ENCODE results near the gene CTPS2. TPM values are rescaled to one million over a fixed set of nuclear protein-coding genes. Genes with fewer than 3 reads are reported as not detected.

CTPS2 gene
- total RNA-seq, 1 donor from 2014 or later: 15.5 TPM

GRCh38 chrX:16573781-16574180 lies 138.7 kb downstream of the CTPS2 start:
- DNase-seq (ENCODE audit: extremely low read depth, low read depth, low spot score): no peak

DNA sequence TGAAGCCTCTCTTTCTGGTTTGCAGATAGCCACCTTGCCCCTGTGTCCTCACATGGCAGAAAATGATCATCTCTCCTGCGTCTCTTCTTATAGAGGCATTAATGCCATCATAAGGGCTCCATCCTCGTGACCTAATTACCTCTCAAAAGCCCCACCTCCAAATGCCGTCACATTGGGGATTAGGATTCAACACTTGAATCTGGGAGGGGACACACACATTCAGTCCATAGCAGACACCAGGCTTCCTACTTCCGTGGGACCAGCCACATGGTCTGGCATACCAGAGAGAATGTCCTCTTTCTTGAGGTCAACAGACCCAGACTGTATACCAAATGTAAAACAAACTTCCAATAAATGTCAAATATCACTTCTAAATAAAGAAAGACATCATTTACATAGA lies 144.8 kb downstream of the CTPS2 start:
- DNase-seq (ENCODE audit: extremely low read depth, low read depth, low spot score): no peak

DNA sequence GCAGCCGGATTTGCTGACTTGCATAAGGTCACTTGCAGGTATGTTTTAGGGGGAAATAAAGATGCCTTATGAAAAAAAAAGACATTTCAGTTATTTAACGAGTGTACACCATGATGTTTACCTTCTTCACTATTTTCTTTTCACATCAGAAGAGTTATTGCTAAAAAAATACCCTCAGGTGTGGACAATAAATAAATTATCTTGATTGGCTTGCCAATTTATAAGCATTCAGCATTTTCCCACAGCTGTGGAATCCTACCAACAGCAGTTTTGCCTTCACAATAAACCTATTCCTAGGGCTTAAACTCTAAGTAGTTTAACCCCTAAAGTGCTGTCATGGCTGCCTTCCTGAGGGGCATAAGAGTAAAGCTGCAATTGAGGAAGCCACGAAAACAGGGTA lies 145.9 kb downstream of the CTPS2 start:
- DNase-seq (ENCODE audit: extremely low read depth, low read depth, low spot score): no peak

GRCh38 chrX:16560173-16560572 lies 152.3 kb downstream of the CTPS2 start:
- DNase-seq (ENCODE audit: extremely low read depth, low read depth, low spot score): no peak

- DNase-seq (ENCODE audit: extremely low read depth, low read depth, low spot score): no peak
These were observed 153.3 kb downstream of the CTPS2 start for GRCh38 chrX:16559206-16559619.

- no peak for DNase-seq (ENCODE audit: extremely low read depth, low read depth, low spot score)
These were observed 154.0 kb downstream of the CTPS2 start for GRCh38 chrX:16558489-16558888.

DNA sequence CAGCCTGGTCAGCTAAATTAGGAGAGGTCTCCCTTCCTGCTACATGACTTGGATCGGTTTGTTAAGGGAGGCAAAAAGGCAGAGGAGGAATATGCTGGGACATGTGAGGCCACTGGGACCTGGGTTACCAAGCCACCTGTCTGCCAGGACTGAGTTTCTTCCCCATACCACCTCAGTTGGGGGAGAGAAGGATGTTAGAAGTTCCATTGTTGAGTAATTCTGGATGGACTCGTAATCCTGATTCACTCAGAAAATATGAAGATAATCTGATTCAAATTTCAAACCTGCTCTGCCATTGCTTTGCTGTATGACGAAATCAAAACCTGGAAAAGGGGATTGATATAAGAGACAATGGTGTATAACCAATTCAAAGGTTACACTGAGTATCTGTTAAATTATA lies 159.9 kb downstream of the CTPS2 start:
- no peak for DNase-seq (ENCODE audit: extremely low read depth, low read depth, low spot score)

DNA sequence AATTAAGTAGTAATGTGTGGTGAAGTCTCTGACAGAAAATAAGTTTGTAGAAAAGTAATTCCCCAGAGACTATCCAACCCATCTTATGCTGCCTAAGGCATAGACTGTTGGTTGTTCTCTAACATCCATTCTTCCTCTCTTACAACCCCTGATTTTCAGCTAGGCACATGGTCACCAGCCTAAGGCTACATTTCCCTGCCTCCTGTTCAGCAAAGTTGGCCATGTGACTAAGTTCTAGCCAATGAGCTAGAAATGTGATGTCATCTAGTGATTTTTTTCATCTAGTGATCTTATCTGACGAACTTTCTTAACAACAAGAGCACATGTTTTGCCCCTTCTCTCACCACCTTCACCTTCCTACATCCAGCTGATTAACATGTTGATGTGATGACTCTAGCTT lies 164.8 kb downstream of the CTPS2 start:
- no peak for DNase-seq (ENCODE audit: extremely low read depth, low read depth, low spot score)

DNA sequence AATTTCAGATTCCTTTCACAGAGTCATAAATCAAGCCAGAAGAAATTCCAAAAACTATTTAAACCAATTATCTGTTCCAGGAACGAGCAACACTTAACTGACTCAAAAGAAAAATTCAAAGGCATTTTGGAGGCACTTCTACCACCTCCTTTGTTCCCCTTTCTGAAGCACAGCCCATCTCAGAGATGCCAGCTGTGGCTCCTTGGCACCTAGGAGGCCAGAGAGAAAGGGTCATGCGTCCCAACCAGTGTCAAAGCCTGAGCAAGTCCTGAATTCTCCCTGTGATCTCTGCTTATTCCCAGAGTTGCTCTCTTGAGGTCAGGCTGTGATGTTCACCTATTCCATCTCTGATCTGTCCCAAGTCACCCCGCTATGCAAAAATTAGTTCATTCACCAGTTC lies 167.5 kb downstream of the CTPS2 start:
- no peak for DNase-seq (ENCODE audit: extremely low read depth, low read depth, low spot score)

Other genes with a start within 250 kb of the CTPS2 start
- not detected in 2 replicates for gene S100G, start 62.5 kb downstream of the CTPS2 start, total RNA-seq
- 22.2 and 23.6 TPM in 2 replicates for gene SYAP1, start 6.9 kb upstream of the CTPS2 start, total RNA-seq
- 6.8 and 8.3 TPM in 2 replicates for gene TXLNG, start 73.8 kb upstream of the CTPS2 start, total RNA-seq
- gene RBBP7, start 157.7 kb upstream of the CTPS2 start, total RNA-seq: 66.3 and 69.2 TPM in 2 replicates
- gene REPS2, start 234.0 kb upstream of the CTPS2 start, total RNA-seq: 2.8 and 10.4 TPM in 2 replicates

Data from glomerular endothelial cell (primary cell).